Smooth muscle cell (in vitro differentiated cells): ENCODE measurements around the gene PIK3R2. TPM values are rescaled to one million over a fixed set of nuclear protein-coding genes. Genes with fewer than 3 reads are reported as not detected.

ENCODE experiments used
- DNase-seq: peaks from one replicate; lab custom pipeline; 2025; ENCODE audit not compliant: unreplicated experiment; lab: John Stamatoyannopoulos, UW
- H2AFZ ChIP-seq: fragments of 200-600 bp; sonication (generic); 2 replicates; pipeline ENCODE4 v1.6.0; 2016; ENCODE audit warnings: antibody characterized with exemption, low read depth, mild to moderate bottlenecking
- H3F3A ChIP-seq: fragments of 200-600 bp; sonication (generic); 2 replicates; pipeline ENCODE4 v1.6.0; 2017; ENCODE audit warnings: antibody characterized with exemption, low read depth
- H3K27ac ChIP-seq: fragments of 200-600 bp; sonication (generic); 2 replicates; pipeline ENCODE4 v1.5.1; 2016; ENCODE audit warnings: low read depth, mild to moderate bottlenecking
- H3K27me3 ChIP-seq: fragments of 200-600 bp; sonication (generic); 2 replicates; pipeline ENCODE4 v1.6.1; 2016; ENCODE audit warnings: low read depth, mild to moderate bottlenecking
- H3K36me3 ChIP-seq: fragments of 200-600 bp; sonication (generic); 2 replicates; pipeline ENCODE4 v1.5.1; 2016; ENCODE audit warnings: low read depth
- H3K4me1 ChIP-seq: fragments of 200-600 bp; sonication (generic); 2 replicates; pipeline ENCODE4 v1.5.1; 2016; ENCODE audit warnings: low read depth
- H3K4me2 ChIP-seq: fragments of 200-600 bp; sonication (generic); 2 replicates; pipeline ENCODE4 v1.6.0; 2016; ENCODE audit warnings: mild to moderate bottlenecking
- H3K4me3 ChIP-seq: fragments of 200-600 bp; sonication (generic); 2 replicates; pipeline ENCODE4 v1.5.1; 2016; ENCODE audit warnings: mild to moderate bottlenecking
- H3K79me2 ChIP-seq: fragments of 200-600 bp; sonication (generic); 2 replicates; pipeline ENCODE4 v1.6.0; 2016; ENCODE audit warnings: low read depth, mild to moderate bottlenecking
- H3K9ac ChIP-seq: fragments of 200-600 bp; sonication (generic); 2 replicates; pipeline ENCODE4 v1.6.0; 2016; ENCODE audit warnings: low read depth
- H3K9me3 ChIP-seq: fragments of 200-600 bp; sonication (generic); replicated peaks from 2 replicates; pipeline ENCODE4 v1.5.1; 2016; ENCODE audit warnings: low read depth
- H4K20me1 ChIP-seq: fragments of 200-600 bp; sonication (generic); 2 replicates; pipeline ENCODE4 v1.6.0; 2016; ENCODE audit warnings: low read depth
- WGBS: methylation state at CpG from one replicate; pipeline ENCODE4 v1.1.7; 2016; ENCODE audit warnings: low lambda C conversion rate; 5-methylcytosine and 5-hydroxymethylcytosine counted together
- polyA plus RNA-seq: library from polyadenylated mRNA; unstranded; fragments of >200 nt; fragmentation: Nextera tagmentation; extraction: Ambion mirVana; gene quantifications from 2 replicates; pipeline ENCODE4 v1.2.1, GENCODE V29; 2016
- total RNA-seq: library from RNA; depleted of rRNA; stranded (reverse); fragments of >200 nt; gene quantifications from 2 replicates; pipeline ENCODE4 v1.2.3, GENCODE V29; 2014
- TF ChIP-seq, protein P1 (sequence below): fragments of 200-600 bp; sonication (generic); IDR thresholded peaks from 2 replicates; pipeline ENCODE4 v1.5.1; 2017; ENCODE audit warnings: borderline replicate concordance, mild to moderate bottlenecking, antibody characterized with exemption; ENCODE audit not compliant: insufficient read depth, poor library complexity, severe bottlenecking

PIK3R2 gene
- total and polyA plus RNA-seq, 2 experiments from 2014 or later, result 22.9 to 50.1 TPM

DNA sequence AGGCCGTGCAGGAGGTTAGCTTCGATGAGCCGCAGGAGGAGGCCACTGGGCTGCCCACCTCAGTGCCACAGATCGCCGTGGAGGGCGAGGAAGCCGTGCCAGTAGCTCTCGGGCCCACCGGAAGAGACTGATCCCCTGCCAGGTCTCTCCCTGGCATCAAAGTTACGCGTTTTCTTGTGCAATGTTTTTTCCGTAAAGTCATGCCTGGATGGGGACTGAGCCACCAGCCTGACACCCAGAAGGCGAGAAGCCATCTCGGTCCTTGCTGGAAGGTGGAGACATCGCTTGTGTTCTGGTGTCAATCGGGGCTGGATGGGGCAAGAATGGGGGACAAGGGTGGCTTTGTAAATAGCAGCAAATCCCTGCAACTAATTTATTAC, 3.4 kb upstream of the PIK3R2 start:
- H4K20me1 ChIP-seq, result peaks cover 10% of the 10 kb centered on the region
- H3K27me3 ChIP-seq, result no peaks in the 10 kb centered on the region
- peaks cover 13% of the 10 kb centered on the region for H3K79me2 ChIP-seq
- H3K4me1 ChIP-seq, result peaks cover 9% of the 10 kb centered on the region
- TF ChIP-seq, protein P1, sequence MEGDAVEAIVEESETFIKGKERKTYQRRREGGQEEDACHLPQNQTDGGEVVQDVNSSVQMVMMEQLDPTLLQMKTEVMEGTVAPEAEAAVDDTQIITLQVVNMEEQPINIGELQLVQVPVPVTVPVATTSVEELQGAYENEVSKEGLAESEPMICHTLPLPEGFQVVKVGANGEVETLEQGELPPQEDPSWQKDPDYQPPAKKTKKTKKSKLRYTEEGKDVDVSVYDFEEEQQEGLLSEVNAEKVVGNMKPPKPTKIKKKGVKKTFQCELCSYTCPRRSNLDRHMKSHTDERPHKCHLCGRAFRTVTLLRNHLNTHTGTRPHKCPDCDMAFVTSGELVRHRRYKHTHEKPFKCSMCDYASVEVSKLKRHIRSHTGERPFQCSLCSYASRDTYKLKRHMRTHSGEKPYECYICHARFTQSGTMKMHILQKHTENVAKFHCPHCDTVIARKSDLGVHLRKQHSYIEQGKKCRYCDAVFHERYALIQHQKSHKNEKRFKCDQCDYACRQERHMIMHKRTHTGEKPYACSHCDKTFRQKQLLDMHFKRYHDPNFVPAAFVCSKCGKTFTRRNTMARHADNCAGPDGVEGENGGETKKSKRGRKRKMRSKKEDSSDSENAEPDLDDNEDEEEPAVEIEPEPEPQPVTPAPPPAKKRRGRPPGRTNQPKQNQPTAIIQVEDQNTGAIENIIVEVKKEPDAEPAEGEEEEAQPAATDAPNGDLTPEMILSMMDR, result no peak
- 92% methylated on average over 16 of the region's 16 CpGs for WGBS
- no peak overlapping the region for H3K4me2 ChIP-seq
- no peak overlapping the region for H3K9ac ChIP-seq
- H2AFZ ChIP-seq, result no peak overlapping the region
- no peaks in the 10 kb centered on the region for H3K36me3 ChIP-seq
- no peaks in the 10 kb centered on the region for H3K9me3 ChIP-seq
- no peak for DNase-seq
- H3K27ac ChIP-seq, result no peak overlapping the region
- no peak overlapping the region for H3K4me3 ChIP-seq
- peaks cover 5% of the 10 kb centered on the region for H3F3A ChIP-seq

DNA sequence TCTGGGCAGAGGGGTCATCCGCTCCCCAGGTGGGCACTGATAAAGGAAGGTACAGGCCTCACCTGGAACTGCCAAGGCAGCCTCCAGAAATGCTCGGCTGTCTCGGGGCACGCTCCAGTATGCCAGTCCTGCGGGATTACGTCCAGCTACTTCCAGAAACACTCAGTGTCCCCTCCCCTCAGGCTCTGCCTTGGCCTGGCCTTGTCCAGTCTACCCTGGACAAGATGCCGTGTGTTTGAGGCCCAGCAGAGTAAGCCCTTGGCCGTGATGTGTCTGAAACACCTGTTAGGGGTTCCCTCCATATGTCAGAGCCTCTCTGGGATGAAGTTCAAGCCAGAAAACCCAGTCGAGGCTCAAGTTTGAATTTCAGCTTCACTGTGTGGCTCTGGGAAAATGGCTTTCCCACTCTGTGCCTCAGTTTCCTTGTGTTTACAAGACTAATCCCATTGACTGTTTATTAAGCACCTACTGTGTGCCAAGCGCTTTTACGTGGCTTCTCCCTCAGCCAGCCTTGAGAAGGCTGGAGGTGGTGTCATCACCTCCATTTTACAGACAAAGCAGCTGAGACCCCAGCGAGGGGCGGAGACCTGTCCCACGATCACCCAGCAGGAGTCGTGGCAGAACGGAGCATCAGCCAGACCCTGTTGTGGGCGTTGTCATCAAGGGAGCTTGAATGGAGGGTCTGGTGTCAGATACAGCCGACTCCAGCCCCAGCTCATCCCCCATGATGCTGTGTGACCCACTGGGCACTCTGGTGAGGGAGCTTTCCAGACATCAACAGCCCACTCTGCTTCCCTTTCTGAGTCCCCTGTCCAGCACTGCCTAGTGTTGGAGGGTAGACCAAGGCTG, 2.0 kb upstream of the PIK3R2 start:
- Histone ChIP-seq H3K4me3 (no peak overlapping the region), H3K4me2 (no peak overlapping the region), H3K4me1 (peaks cover 9% of the 10 kb centered on the region), H3K9ac (no peak overlapping the region), H3K79me2 (peaks cover 24% of the 10 kb centered on the region), H4K20me1 (peaks cover 22% of the 10 kb centered on the region), H3K36me3 (no peaks in the 10 kb centered on the region), H3K27me3 (no peaks in the 10 kb centered on the region), H3K27ac (no peak overlapping the region), H2AFZ (no peak overlapping the region), H3F3A (peaks cover 5% of the 10 kb centered on the region), H3K9me3 (no peaks in the 10 kb centered on the region)
- TF ChIP-seq, protein P1, result no peak
- no peak for DNase-seq
- WGBS, result 91% methylated on average over 18 of the region's 18 CpGs

DNA sequence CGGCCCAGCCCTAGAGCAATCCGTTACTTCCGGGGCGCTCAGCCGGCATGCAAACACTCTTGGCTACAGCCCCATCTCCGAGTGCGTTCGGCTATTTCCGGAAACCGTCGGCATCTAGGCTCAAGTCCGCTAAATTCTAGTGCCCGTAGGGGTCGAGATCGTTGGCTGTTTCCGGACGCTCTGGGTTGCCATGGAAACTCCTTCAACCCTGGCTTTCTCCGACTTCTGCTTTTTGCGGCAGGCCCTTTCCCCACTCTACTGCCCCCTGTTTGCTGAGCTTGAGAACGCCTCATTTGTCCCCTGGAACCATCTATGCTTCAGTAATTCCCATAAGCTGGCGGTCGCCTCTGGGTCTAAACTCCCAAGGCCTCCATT, 534 bp upstream of the PIK3R2 start:
- peaks cover 30% of the 10 kb centered on the region for H4K20me1 ChIP-seq
- H3K4me3 ChIP-seq, result peak overlapping the region; percentile 83
- peak overlapping the region; percentile 78 for H2AFZ ChIP-seq
- H3K4me2 ChIP-seq, result peak overlapping the region; percentile 99
- no peaks in the 10 kb centered on the region for H3K36me3 ChIP-seq
- peaks cover 24% of the 10 kb centered on the region for H3K79me2 ChIP-seq
- peaks cover 5% of the 10 kb centered on the region for H3F3A ChIP-seq
- WGBS, result 1% methylated on average over 22 of the region's 22 CpGs
- DNase-seq, result no peak
- H3K27me3 ChIP-seq, result no peaks in the 10 kb centered on the region
- TF ChIP-seq, protein P1, result peak; percentile 55
- no peaks in the 10 kb centered on the region for H3K9me3 ChIP-seq
- H3K4me1 ChIP-seq, result peaks cover 9% of the 10 kb centered on the region
- peak overlapping the region; percentile 94 for H3K27ac ChIP-seq
- H3K9ac ChIP-seq, result peak overlapping the region; percentile 95
